Parathyroid adenoma (tissue), 2 donors: ENCODE results near the gene FOXI2.

Experiments
- H2AFZ ChIP-seq: fragments of 300-600 bp; sonication (generic); one replicate; pipeline ENCODE4 v1.7.0; 2017; ENCODE audit warnings: antibody characterized with exemption, mild to moderate bottlenecking
- H3K27ac ChIP-seq: fragments of 300-600 bp; sonication (generic); one replicate; pipeline ENCODE4 v1.7.0; 2017
- H3K27me3 ChIP-seq: fragments of 300-600 bp; sonication (generic); one replicate; pipeline ENCODE4 v1.7.0; 2017; ENCODE audit warnings: low read length; ENCODE audit not compliant: control insufficient read depth, insufficient read depth
- H3K36me3 ChIP-seq: fragments of 300-600 bp; sonication (generic); one replicate; pipeline ENCODE4 v1.7.0; 2017; ENCODE audit warnings: low read length; ENCODE audit not compliant: control insufficient read depth, insufficient read depth
- H3K4me1 ChIP-seq: fragments of 300-600 bp; sonication (generic); one replicate; pipeline ENCODE4 v1.7.0; 2017; ENCODE audit warnings: control low read depth
- H3K4me2 ChIP-seq: fragments of 300-600 bp; sonication (generic); one replicate; pipeline ENCODE4 v1.7.0; 2017; ENCODE audit warnings: low read length
- H3K4me3 ChIP-seq: fragments of 300-600 bp; sonication (generic); one replicate; pipeline ENCODE4 v1.7.0; 2017; ENCODE audit warnings: low read depth, low read length
- H3K79me2 ChIP-seq: fragments of 300-600 bp; sonication (generic); one replicate; pipeline ENCODE4 v1.7.0; 2017; ENCODE audit warnings: control low read depth
- H3K9ac ChIP-seq: fragments of 300-600 bp; sonication (generic); one replicate; pipeline ENCODE4 v1.7.0; 2017; ENCODE audit warnings: mild to moderate bottlenecking
- H3K9me3 ChIP-seq: fragments of 300-600 bp; sonication (generic); one replicate; pipeline ENCODE4 v1.7.0; 2017; ENCODE audit warnings: low read length; ENCODE audit not compliant: control insufficient read depth
- TF ChIP-seq, protein P1 (sequence below): fragments of 300-600 bp; sonication (generic); IDR thresholded peaks from one replicate; pipeline ENCODE4 v1.7.0; 2017; ENCODE audit warnings: antibody characterized with exemption, mild to moderate bottlenecking
- donor health status: primary hyperparathyroidism.

FOXI2 gene

GRCh38 chr10:127774766-127775559 is 38.0 kb downstream of the FOXI2 start:
- H3K79me2 ChIP-seq = no peaks in the 10 kb centered on the region
- TF ChIP-seq, protein P1, sequence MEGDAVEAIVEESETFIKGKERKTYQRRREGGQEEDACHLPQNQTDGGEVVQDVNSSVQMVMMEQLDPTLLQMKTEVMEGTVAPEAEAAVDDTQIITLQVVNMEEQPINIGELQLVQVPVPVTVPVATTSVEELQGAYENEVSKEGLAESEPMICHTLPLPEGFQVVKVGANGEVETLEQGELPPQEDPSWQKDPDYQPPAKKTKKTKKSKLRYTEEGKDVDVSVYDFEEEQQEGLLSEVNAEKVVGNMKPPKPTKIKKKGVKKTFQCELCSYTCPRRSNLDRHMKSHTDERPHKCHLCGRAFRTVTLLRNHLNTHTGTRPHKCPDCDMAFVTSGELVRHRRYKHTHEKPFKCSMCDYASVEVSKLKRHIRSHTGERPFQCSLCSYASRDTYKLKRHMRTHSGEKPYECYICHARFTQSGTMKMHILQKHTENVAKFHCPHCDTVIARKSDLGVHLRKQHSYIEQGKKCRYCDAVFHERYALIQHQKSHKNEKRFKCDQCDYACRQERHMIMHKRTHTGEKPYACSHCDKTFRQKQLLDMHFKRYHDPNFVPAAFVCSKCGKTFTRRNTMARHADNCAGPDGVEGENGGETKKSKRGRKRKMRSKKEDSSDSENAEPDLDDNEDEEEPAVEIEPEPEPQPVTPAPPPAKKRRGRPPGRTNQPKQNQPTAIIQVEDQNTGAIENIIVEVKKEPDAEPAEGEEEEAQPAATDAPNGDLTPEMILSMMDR = no peak
- H3K27ac ChIP-seq = no peak overlapping the region
- no peaks in the 10 kb centered on the region for H3K27me3 ChIP-seq
- no peaks in the 10 kb centered on the region for H3K4me1 ChIP-seq
- no peaks in the 10 kb centered on the region for H3K9me3 ChIP-seq
- no peak overlapping the region for H2AFZ ChIP-seq
- H3K4me2 ChIP-seq = no peak overlapping the region
- H3K9ac ChIP-seq = no peak overlapping the region
- H3K36me3 ChIP-seq = no peaks in the 10 kb centered on the region
- H3K4me3 ChIP-seq = no peak overlapping the region

GRCh38 chr10:127776816-127777215 is 39.8 kb downstream of the FOXI2 start:
- TF ChIP-seq, protein P1 = no peak
- Histone ChIP-seq H3K4me2 (no peak overlapping the region), H3K4me1 (no peaks in the 10 kb centered on the region)

DNA sequence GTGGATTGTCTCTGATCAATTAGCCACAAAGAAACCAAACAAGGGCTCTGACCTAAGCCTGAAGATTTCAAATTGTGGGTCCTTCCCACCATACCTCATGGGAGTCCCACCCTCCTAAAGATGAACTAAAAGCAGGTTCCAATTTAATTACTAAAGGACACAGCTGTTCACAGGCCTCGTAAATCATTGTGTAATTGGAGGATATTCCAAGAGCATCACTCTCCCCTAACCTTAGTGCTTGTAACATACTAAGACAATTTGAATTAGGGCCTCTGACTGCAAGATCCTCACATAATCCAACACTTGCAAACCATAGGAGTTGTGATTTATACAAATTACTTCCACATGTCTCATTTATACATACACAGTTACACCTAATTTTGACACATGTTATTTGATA is 44.4 kb downstream of the FOXI2 start:
- Histone ChIP-seq H3K27me3 (no peaks in the 10 kb centered on the region), H3K9me3 (no peaks in the 10 kb centered on the region), H3K4me2 (no peak overlapping the region), H3K4me3 (no peak overlapping the region), H2AFZ (no peak overlapping the region), H3K79me2 (no peaks in the 10 kb centered on the region), H3K36me3 (no peaks in the 10 kb centered on the region), H3K27ac (no peak overlapping the region), H3K9ac (no peak overlapping the region), H3K4me1 (no peaks in the 10 kb centered on the region)
- TF ChIP-seq, protein P1 = no peak

More at GRCh38 chr10:127776816-127777215, 39.8 kb downstream of the FOXI2 start:
- Histone ChIP-seq H3K9ac (no peak overlapping the region), H3K27ac (no peak overlapping the region), H3K36me3 (no peaks in the 10 kb centered on the region), H2AFZ (no peak overlapping the region), H3K9me3 (no peaks in the 10 kb centered on the region), H3K27me3 (no peaks in the 10 kb centered on the region), H3K4me3 (no peak overlapping the region), H3K79me2 (no peaks in the 10 kb centered on the region)

DNA sequence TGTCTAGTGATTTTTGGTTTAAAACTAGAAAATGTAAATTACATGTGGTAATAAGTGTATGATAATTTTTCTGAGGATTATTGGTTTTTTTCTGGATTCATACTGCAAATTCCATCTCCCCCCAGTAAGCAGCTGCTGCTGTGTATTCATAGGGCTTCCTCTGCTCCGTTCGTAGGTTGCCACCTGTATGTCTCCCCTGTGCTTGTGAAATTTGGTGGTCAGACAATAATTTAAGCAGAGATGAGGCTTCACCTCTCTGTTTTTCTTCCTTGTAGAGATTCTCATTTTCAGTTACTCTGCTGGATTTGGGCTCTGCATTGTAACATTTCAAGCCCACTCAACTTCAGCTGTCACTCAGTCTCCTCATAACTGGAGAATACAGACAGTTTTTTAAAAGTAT is 50.9 kb downstream of the FOXI2 start:
- Histone ChIP-seq H3K4me2 (no peak overlapping the region), H3K4me3 (no peak overlapping the region), H3K27me3 (no peaks in the 10 kb centered on the region), H3K4me1 (no peaks in the 10 kb centered on the region), H2AFZ (no peak overlapping the region), H3K27ac (no peak overlapping the region), H3K36me3 (no peaks in the 10 kb centered on the region), H3K79me2 (no peaks in the 10 kb centered on the region), H3K9me3 (no peaks in the 10 kb centered on the region), H3K9ac (no peak overlapping the region)
- TF ChIP-seq, protein P1 = no peak
